PC-3 (cell line): ENCODE results near the gene GALNT1.

Source experiments
- CTCF ChIP-seq: fragments of 300-600 bp; sonication (generic); conservative IDR thresholded peaks from 2 replicates; pipeline ENCODE4 v1.5.1; 2017; ENCODE audit warnings: antibody characterized with exemption, low read depth, mild to moderate bottlenecking, low read length
- EZH2 ChIP-seq: fragments of 300-600 bp; sonication (generic); IDR thresholded peaks from one replicate; pipeline ENCODE4 v1.6.1; 2017; ENCODE audit warnings: antibody characterized with exemption, mild to moderate bottlenecking, low read length; ENCODE audit not compliant: unreplicated experiment

GRCh38 chr18:35755369-35755768, 173.8 kb downstream of the GALNT1 start:
- TF ChIP-seq CTCF, result no peak
- TF ChIP-seq EZH2, result no peak
